DOHH2 (cell line): ENCODE data around the gene IL1RAP.

ENCODE experiments used
- EZH2phosphoT487 ChIP-seq: fragments of 200-600 bp; sonication (generic); IDR thresholded peaks from 2 replicates; pipeline ENCODE4 v1.6.1; 2017; ENCODE audit warnings: borderline replicate concordance, mild to moderate bottlenecking, antibody characterized with exemption, low read length, moderate library complexity, mixed read lengths
- TF ChIP-seq, protein P1 (sequence below): fragments of 200-600 bp; sonication (generic); IDR thresholded peaks from one replicate; pipeline ENCODE4 v1.5.1; 2014; ENCODE audit warnings: antibody characterized with exemption, mild to moderate bottlenecking, low read depth, low read length; ENCODE audit not compliant: poor library complexity, severe bottlenecking

DNA sequence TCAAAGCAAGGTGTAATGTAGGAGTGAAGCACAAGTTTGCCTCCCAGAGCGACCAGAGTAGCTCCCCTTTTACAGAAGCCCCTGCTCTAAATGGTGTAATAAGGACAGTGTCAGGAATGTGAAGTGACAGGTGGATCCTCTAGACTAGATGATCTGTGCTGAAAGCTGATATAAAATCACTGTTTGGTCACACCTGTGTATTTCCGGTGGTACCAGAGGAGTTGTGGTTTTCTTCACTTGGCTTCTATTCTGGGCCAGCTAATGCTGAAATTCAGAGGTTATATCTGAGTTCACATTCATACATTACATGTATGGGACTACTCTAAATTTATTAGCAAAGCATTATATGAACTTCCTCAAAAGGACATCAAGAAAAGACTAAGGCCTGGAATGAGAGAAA is 117.4 kb downstream of the IL1RAP start:
- TF ChIP-seq, protein P1, sequence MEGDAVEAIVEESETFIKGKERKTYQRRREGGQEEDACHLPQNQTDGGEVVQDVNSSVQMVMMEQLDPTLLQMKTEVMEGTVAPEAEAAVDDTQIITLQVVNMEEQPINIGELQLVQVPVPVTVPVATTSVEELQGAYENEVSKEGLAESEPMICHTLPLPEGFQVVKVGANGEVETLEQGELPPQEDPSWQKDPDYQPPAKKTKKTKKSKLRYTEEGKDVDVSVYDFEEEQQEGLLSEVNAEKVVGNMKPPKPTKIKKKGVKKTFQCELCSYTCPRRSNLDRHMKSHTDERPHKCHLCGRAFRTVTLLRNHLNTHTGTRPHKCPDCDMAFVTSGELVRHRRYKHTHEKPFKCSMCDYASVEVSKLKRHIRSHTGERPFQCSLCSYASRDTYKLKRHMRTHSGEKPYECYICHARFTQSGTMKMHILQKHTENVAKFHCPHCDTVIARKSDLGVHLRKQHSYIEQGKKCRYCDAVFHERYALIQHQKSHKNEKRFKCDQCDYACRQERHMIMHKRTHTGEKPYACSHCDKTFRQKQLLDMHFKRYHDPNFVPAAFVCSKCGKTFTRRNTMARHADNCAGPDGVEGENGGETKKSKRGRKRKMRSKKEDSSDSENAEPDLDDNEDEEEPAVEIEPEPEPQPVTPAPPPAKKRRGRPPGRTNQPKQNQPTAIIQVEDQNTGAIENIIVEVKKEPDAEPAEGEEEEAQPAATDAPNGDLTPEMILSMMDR, result no peak
- TF ChIP-seq EZH2phosphoT487, result no peak
